GM21423 (cell line): ENCODE measurements around the gene ZNF639.
"Not testable (repeated sequence)": the region's sequence is repeated elsewhere in the genome, so short reads cannot be mapped to it uniquely, and the experiment has no call there.

Source experiments
- ATAC-seq: cut with Tn5 transposase; IDR thresholded peaks from one replicate; pipeline ENCODE4 v1.9.1; 2021; ENCODE audit warnings: mild to moderate bottlenecking, moderate library complexity; ENCODE audit not compliant: unreplicated experiment

ZNF639 gene, protein sequence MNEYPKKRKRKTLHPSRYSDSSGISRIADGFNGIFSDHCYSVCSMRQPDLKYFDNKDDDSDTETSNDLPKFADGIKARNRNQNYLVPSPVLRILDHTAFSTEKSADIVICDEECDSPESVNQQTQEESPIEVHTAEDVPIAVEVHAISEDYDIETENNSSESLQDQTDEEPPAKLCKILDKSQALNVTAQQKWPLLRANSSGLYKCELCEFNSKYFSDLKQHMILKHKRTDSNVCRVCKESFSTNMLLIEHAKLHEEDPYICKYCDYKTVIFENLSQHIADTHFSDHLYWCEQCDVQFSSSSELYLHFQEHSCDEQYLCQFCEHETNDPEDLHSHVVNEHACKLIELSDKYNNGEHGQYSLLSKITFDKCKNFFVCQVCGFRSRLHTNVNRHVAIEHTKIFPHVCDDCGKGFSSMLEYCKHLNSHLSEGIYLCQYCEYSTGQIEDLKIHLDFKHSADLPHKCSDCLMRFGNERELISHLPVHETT

DNA sequence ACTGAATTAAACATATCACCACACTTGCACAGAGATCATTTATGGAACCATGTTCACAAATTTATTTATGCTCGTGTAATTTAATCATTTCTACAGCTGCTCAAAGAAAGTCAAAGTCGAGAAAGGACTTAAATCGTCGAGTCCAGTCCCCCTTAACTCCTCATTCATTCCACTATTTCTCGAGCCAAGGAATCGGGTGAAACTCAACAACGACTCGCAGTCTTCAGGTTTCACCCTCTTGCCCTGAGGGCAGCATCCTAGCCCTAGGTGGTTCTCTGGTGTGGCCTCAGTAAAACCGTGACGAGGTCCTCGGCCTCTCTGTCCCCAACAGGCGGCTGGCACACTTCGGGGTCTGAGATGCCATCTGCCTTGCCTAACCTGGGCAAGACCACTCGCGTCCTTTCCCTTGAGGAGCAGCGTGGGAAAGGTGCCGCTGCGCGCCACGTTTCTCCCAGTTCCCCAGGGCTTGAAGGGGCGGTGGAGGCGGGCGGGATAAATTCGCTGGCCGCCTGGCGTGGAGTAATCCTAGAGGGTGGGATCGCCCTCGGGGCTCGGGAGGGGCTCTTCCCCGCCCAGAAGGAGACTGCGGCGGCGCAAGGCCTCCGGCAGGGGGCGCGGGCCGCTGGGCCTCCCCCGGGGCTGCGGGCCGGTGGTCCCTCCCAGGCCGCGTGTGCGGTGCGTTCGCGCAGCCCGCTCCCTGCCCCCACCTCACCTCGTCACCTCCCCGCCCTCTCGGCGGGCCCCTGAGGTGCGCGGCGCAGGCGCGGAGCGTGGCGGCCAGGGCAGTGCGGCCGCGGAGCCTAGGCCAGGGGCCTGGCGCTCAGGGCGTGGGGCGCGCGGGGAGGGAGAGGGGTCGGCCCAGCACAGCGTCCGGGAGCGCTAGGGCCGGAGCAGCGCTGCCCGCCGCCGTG, at the start of gene ZNF639:
ZNF639 (plus strand) TSS at position 746 of the 911 bp plus-strand sequence. CDS start 5,263 bp downstream, outside the sequence.
- ATAC-seq, result peak; percentile 78

DNA sequence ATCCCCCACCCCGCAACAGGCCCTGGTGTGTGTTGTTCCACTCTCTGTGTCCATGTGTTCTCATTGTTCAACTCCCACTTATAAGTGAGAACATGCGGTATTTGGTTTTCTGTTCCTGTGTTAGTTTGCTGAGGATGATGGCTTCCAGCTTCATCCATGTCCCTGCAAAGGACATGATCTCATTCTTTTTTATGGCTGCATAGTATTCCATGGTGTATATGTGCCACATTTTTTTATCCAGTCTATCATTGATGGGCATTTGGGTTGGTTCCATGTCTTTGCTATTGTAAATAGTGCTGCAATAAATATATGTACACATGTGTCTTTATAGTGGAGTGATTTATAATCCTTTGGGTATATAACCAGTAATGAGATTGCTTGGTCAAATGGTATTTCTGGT, 48.4 kb upstream of the ZNF639 start:
- not testable (repeated sequence) for ATAC-seq

- ATAC-seq, result no peak
Measured at GRCh38 chr3:179276001-179276400, 46.8 kb upstream of the ZNF639 start.

GRCh38 chr3:179276743-179277142, 46.1 kb upstream of the ZNF639 start:
- ATAC-seq, result no peak

DNA sequence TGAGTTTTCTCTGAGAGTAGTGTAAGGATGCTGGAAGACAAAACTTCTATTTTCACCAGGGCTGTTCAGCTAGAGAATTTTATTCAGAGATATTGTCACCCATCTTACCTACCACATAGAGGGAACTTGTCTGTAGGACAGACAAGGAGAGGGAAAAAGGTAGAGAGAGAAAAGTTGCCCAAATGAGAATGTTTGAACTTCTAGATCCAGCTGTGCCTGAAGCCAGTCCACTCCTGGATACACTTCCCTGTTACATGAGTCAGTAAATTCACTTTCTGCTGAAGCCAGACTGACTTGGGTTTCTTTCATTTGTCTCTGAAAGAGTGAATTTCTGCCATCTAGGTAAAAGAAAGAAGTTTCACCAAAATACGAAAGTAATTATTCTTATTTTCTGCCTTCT, 44.7 kb upstream of the ZNF639 start:
- ATAC-seq, result no peak

- ATAC-seq, result no peak
Measured at GRCh38 chr3:179278932-179279693, 43.7 kb upstream of the ZNF639 start.

DNA sequence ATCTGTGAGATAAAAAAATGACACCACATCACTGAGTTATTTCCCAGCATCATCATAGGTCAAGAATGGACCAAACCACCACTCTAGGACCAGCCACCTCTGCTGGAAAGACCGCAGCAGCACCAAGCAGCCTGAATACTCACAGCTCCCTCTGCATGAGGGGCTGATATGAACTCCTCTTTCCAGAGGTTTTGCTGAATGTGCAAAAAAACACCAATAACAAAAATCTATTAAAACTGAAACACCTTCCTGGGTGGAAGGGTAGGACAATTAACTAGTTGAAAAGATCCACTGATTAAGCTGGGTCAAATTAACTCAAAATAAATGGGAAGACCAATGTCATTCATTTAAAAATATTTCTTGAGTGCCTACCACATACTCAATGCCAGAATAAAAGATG, 43.0 kb upstream of the ZNF639 start:
- ATAC-seq, result no peak

- no peak for ATAC-seq
Measured at GRCh38 chr3:179281825-179282224, 41.0 kb upstream of the ZNF639 start.

DNA sequence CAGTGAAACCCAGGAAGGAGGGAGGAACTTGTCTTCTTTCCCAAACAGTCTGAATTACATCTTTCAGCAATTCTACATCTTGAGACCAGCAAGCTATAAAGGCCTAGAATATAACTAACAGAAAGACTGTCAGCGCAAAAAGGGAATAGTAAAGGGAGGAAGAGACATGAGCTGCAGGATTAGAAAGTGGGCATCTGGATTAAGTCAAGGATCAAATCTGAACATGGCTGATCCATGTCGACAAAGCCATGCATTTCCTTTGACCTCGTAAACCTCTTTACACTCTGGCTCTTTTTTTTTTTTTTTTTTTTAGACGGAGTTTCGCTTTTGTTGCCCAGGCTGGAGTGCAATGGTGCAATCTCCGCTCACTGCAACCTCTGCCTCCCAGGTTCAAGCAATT, 36.5 kb upstream of the ZNF639 start:
- no peak for ATAC-seq

DNA sequence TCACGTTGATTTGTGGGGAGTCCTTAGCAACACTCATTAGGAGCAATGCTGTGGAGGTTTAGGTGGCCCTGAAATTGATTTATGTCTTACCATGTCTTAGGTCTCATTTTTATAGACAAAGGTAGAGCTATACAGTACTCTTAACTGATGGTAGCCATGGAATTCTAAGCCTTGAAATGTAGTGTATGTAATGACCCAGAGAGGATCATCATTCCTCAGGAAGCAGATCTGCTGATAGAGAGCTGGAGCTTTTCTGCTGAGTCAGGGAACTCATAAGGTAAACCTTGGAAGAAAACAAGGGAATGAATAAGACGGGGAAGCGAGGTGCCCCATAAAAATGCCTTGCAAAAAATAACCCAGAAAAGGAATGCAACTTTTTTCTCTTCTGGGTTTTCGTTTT, 34.0 kb upstream of the ZNF639 start:
- ATAC-seq, result no peak

GRCh38 chr3:179289295-179289694, 33.5 kb upstream of the ZNF639 start:
- ATAC-seq, result no peak

- ATAC-seq, result no peak
Measured at GRCh38 chr3:179292450-179292849, 30.4 kb upstream of the ZNF639 start.

DNA sequence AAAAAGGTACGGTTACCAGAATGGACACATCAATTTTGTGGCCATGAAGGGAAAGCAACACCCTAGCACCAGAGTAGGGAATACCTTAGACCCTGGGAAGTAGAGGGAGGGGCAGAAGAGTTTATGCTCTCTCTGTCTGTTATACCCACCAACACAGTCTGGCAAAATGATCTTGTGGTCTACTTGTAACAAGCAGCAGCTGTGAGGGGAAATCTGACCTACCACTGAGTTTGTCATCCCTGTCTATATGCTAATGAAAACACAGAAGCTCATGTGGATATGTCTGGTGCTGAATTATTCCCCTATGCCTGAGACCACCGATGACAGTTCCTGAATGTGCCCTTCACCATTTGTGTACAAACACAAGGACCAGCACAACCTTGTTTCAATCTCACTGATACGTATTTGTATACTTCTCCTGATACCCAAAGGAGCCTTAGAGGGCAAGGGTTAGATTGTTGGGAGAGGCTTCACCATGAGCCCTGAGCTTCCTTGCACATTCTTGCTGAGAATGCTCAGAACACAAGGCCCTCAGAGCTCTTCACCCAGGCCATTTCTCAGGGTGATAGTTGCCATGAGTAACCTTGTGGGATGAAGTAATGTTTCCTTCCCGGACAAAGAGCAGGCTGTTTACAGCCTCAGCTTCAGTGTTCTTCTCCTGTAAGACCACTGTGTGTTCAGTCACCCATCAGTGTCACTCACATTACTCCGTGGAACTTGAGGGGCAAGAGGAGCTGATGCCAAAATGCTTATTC, 24.7 kb upstream of the ZNF639 start:
- ATAC-seq, result no peak

GRCh38 chr3:179299316-179299715, 23.5 kb upstream of the ZNF639 start:
- ATAC-seq, result no peak

DNA sequence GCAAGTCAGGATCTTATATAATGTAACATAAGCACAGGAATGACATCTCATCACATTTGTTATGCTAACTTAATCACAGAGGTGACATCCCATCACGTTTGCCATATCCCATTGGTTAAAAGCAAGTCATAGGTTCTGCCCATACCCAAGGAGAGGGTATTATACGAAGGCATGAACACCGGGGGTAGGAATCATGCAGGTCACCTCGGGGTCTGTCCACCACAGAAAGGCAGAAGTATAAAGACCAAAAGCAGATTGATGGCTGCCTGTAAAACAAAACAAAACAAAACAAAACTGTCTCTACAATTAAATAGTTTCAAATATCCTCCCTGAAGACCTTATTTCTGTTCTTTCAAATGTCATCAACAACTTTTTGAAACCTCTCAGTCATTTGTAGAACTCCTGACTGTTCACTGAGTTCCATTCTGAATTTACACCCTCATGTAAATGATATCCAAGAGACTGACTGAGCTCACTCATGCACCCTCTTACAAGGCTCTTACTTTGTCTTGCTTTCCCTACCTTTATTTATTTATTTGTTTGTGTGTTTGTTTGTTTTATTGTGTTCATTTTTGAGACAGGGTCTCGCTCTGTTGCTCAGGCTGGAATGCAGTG, 22.7 kb upstream of the ZNF639 start:
- ATAC-seq, result peak; percentile 49

GRCh38 chr3:179301645-179302044, 21.2 kb upstream of the ZNF639 start:
- ATAC-seq, result no peak

DNA sequence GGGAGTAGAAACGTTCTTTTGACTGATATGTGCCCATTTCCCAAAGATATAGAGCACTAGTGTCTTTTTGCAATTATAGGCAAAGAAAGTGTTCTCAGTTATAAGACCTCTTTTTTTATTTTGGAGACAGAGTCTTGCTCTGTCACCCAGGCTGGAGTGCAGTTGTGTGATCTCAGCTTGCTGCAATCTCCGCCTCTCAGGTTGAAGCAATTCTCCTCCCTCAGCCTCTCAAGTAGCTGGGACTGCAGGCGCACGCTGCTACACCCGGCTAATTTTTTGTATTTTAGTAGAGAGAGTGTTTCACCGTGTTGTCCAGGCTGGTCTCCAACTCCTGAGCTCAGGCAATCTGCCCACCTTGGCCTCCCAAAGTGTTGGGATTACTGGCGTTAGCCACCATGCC, 20.7 kb upstream of the ZNF639 start:
- ATAC-seq, result no peak

- no peak for ATAC-seq
Measured at GRCh38 chr3:179304605-179305004, 18.2 kb upstream of the ZNF639 start.

GRCh38 chr3:179307362-179307761, 15.5 kb upstream of the ZNF639 start:
- not testable (repeated sequence) for ATAC-seq

GRCh38 chr3:179308001-179308400, 14.8 kb upstream of the ZNF639 start:
- no peak for ATAC-seq
